ENCODE results near the gene OR5A1. TPM values are rescaled to one million over a fixed set of nuclear protein-coding genes. Genes with fewer than 3 reads are reported as not detected.

OR5A1 gene
- total and polyA plus RNA-seq, 7 donors: not detected

DNA sequence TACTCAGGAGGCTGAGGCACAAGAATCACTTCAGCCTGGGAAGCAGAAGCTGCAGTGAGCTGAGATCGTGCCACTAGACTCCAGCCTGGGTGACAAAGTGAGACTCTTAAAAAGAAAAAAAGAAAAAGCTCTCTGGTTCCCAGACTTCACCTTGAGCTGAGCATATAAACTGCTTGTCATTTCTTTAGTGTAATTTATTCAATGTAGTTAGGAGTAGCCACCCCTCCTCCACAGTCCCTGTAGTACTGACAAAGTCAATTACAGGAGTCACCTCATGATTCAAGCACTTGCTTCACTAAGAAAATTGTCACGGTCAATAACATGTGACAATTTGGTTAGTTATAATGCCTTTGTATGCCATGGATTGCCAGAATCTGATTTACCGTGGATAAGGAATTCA, 44.1 kb downstream of the OR5A1 start:
- TF ChIP-seq, protein P1, sequence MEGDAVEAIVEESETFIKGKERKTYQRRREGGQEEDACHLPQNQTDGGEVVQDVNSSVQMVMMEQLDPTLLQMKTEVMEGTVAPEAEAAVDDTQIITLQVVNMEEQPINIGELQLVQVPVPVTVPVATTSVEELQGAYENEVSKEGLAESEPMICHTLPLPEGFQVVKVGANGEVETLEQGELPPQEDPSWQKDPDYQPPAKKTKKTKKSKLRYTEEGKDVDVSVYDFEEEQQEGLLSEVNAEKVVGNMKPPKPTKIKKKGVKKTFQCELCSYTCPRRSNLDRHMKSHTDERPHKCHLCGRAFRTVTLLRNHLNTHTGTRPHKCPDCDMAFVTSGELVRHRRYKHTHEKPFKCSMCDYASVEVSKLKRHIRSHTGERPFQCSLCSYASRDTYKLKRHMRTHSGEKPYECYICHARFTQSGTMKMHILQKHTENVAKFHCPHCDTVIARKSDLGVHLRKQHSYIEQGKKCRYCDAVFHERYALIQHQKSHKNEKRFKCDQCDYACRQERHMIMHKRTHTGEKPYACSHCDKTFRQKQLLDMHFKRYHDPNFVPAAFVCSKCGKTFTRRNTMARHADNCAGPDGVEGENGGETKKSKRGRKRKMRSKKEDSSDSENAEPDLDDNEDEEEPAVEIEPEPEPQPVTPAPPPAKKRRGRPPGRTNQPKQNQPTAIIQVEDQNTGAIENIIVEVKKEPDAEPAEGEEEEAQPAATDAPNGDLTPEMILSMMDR (IDR thresholded peaks at IDR 0.05): no peak
- Histone ChIP-seq H3K4me3 (no peak overlapping the region), H3K27me3 (ENCODE audit: insufficient read depth in 3 of 3, low read length in 2 of 3) (peaks cover 0 to 2% (median 0%) of the 10 kb centered on the region in 3 donors), H3K9me3 (no peaks in the 10 kb centered on the region), H3K36me3 (ENCODE audit: insufficient read depth in 1 of 2, low read depth in 1 of 2) (no peaks in the 10 kb centered on the region), H3K4me1 (no peaks in the 10 kb centered on the region), H3K27ac (no peak overlapping the region)
- intact Hi-C loops (cut with DNase I): no loop called here
- WGBS, 3 donors: 35 to 47% (median 38%) methylated on average over 3 of the region's 3 CpGs
- DNase-seq (no peak), ATAC-seq (no peak)

Other genes with a start within 250 kb of the OR5A1 start
- gene MPEG1, start 223.5 kb upstream of the OR5A1 start, total RNA-seq: 1 to 10 TPM; 3.8 to 6.1 (median 5.0) TPM
- gene MPEG1, start 223.5 kb upstream of the OR5A1 start, polyA plus RNA-seq: 1 to 10 TPM in 1 of 3 donors, under 1 TPM in 2; 0.82 to 1.8 (median 0.90) TPM
- not detected for gene OR5AN1, start 77.6 kb upstream of the OR5A1 start, total RNA-seq
- not detected for gene OR5AN1, start 77.6 kb upstream of the OR5A1 start, polyA plus RNA-seq
- not detected for gene OR5A2, start 10.1 kb upstream of the OR5A1 start, total RNA-seq
- not detected for gene OR5A2, start 10.1 kb upstream of the OR5A1 start, polyA plus RNA-seq
- gene OR4D6, start 20.5 kb downstream of the OR5A1 start, total RNA-seq: not detected
- gene OR4D6, start 20.5 kb downstream of the OR5A1 start, polyA plus RNA-seq: not detected
- not detected for gene OR4D10, start 36.8 kb downstream of the OR5A1 start, total RNA-seq
- gene OR4D10, start 36.8 kb downstream of the OR5A1 start, polyA plus RNA-seq: not detected
- gene OR4D11, start 67.1 kb downstream of the OR5A1 start, total RNA-seq: not detected
- not detected for gene OR4D11, start 67.1 kb downstream of the OR5A1 start, polyA plus RNA-seq
- not detected for gene OR4D9, start 75.1 kb downstream of the OR5A1 start, total RNA-seq
- not detected for gene OR4D9, start 75.1 kb downstream of the OR5A1 start, polyA plus RNA-seq
- gene OSBP, start 179.3 kb downstream of the OR5A1 start, total RNA-seq: 10 to 100 TPM; 43.3 to 51.2 (median 48.6) TPM
- 10 to 100 TPM; 12.9 to 41.8 (median 30.4) TPM for gene OSBP, start 179.3 kb downstream of the OR5A1 start, polyA plus RNA-seq
- 10 to 100 TPM; 29.6 to 47.8 (median 41.0) TPM for gene PATL1, start 232.6 kb downstream of the OR5A1 start, total RNA-seq
- gene PATL1, start 232.6 kb downstream of the OR5A1 start, polyA plus RNA-seq: 10 to 100 TPM; 23.9 to 47.9 (median 26.4) TPM

Data from psoas muscle (tissue), 8 donors.